HepG2 (cell line): ENCODE data around the gene CSNK2B. TPM values are rescaled to one million over a fixed set of nuclear protein-coding genes. Genes with fewer than 3 reads are reported as not detected.

Experiments
- CHCHD3 ChIP-seq: sonication (generic); formaldehyde crosslinking; IDR thresholded peaks from 2 replicates; pipeline ENCODE4 v1.8.0; 2022; ENCODE audit warnings: mild to moderate bottlenecking, missing genetic modification reagents, moderate library complexity
- MXD4 ChIP-seq: IDR thresholded peaks from 2 replicates; pipeline ENCODE4 v1.6.1; 2016; ENCODE audit warnings: mild to moderate bottlenecking, missing biosample characterization, missing genetic modification reagents
- NAIF1 ChIP-seq: sonication (generic); formaldehyde crosslinking; IDR thresholded peaks from 2 replicates; pipeline ENCODE4 v1.5.0; 2020; ENCODE audit warnings: mild to moderate bottlenecking, missing genetic modification reagents, borderline replicate concordance
- NFIC ChIP-seq: IDR thresholded peaks from 2 replicates; pipeline ENCODE4 v1.6.1; 2012; ENCODE audit warnings: mild to moderate bottlenecking, low read length, inconsistent platforms
- WIZ ChIP-seq: sonication (generic); formaldehyde crosslinking; IDR thresholded peaks from 2 replicates; pipeline ENCODE4 v1.5.1; 2020; ENCODE audit warnings: mild to moderate bottlenecking, missing genetic modification reagents
- ZBTB3 ChIP-seq: sonication (generic); formaldehyde crosslinking; IDR thresholded peaks from 2 replicates; pipeline ENCODE4 v1.4.0; 2020; ENCODE audit warnings: low read depth, mild to moderate bottlenecking, moderate library complexity, missing genetic modification reagents, borderline replicate concordance
- ZMYM3 ChIP-seq: sonication (generic); formaldehyde crosslinking; IDR thresholded peaks from 2 replicates; pipeline ENCODE4 v1.5.1; 2020; ENCODE audit warnings: mild to moderate bottlenecking, missing genetic modification reagents
- ZNF251 ChIP-seq: sonication (generic); formaldehyde crosslinking; IDR thresholded peaks from 2 replicates; pipeline ENCODE4 v1.9.0; 2021; ENCODE audit warnings: mild to moderate bottlenecking, missing genetic modification reagents
- polyA plus RNA-seq, 8 experiments: library from polyadenylated mRNA; depleted of rRNA in 3 of 8; stranded (reverse) in 7 of 8; unstranded in 1 of 8; fragments of >200 nt; fragmentation: Illumina TruSeq in 4 of 8; extraction: Trizol in 4 of 8; gene quantifications; 2 replicates each; pipeline versions ENCODE4 v1.2.1 to v1.2.3, GENCODE V29; 2011 to 2016; ENCODE audit warnings: low read depth in 4 of 8, missing spikeins in 1 of 8, mixed read lengths in 1 of 8; ENCODE audit not compliant: insufficient read depth in 1 of 8
- total RNA-seq, 5 experiments: library from RNA; depleted of rRNA; stranded (reverse); fragments of >200 nt; fragmentation: Illumina TruSeq; extraction: Trizol; gene quantifications; 2 replicates each; pipeline ENCODE4 v1.2.3, GENCODE V29; 2016; ENCODE audit warnings: low read depth in 1 of 5
- TF ChIP-seq, protein P1 (sequence below): sonication (generic); formaldehyde crosslinking; IDR thresholded peaks from 2 replicates; pipeline ENCODE4 v1.4.0; 2020; ENCODE audit warnings: missing genetic modification reagents
- TF ChIP-seq, protein P2 (sequence below): sonication (generic); formaldehyde crosslinking; IDR thresholded peaks from 2 replicates; pipeline ENCODE4 v1.5.1; 2020; ENCODE audit warnings: missing genetic modification reagents, mild to moderate bottlenecking, borderline replicate concordance
- TF ChIP-seq, protein P3 (sequence below), 2 experiments: fragments of 450-650 bp in 1 of 2; sonication (generic) in 1 of 2; formaldehyde crosslinking in 1 of 2; IDR thresholded peaks; 2 replicates each; pipeline versions ENCODE4 v1.6.1 to v1.8.0; 2016 to 2022; ENCODE audit warnings: antibody characterized with exemption in 1 of 2, mild to moderate bottlenecking in 1 of 2, missing genetic modification reagents in 1 of 2

Gene CSNK2B
- total and polyA plus RNA-seq, 2 of the 13 experiments (the other 11 are each of a cell fraction or from before 2014, with no cell fraction given): 111 to 296 TPM

DNA sequence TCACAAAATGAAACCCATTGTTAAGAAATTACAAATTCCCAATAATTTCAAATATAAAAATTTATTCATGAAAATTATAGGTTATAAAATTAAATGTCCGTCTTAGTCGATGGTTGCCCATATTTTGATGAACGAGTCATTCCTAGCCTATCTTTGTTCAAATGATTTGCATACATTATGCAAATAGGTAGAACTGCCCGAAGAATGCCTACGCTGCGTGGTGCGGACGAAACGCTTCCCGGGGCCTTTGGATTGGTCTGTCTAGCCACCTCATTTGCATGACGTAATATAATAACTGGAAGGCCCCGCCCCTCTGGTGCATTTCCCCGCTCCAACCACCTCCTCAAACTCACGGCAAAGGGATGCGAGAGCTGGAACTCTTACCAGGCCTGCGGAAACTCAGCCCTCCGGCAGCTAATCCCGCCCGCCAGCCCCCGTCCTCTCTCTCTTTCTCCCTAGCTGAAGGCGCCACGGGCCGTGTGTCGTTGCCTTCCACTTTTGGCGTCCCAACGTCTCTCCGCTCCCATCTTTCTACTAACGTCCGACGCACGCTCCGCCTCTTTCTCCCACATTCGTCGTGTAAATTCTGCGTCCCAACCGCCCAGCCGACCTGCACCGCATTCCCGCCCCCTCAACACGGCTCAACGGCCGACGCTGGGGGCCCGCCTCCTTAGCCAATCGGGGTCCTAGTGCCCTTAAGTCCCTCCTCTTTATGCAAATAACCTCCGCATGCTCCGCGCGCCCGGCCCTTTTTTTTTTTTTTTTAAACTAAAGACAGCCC lies 45.9 kb upstream of the CSNK2B start (continued):
- TF ChIP-seq, protein P1, sequence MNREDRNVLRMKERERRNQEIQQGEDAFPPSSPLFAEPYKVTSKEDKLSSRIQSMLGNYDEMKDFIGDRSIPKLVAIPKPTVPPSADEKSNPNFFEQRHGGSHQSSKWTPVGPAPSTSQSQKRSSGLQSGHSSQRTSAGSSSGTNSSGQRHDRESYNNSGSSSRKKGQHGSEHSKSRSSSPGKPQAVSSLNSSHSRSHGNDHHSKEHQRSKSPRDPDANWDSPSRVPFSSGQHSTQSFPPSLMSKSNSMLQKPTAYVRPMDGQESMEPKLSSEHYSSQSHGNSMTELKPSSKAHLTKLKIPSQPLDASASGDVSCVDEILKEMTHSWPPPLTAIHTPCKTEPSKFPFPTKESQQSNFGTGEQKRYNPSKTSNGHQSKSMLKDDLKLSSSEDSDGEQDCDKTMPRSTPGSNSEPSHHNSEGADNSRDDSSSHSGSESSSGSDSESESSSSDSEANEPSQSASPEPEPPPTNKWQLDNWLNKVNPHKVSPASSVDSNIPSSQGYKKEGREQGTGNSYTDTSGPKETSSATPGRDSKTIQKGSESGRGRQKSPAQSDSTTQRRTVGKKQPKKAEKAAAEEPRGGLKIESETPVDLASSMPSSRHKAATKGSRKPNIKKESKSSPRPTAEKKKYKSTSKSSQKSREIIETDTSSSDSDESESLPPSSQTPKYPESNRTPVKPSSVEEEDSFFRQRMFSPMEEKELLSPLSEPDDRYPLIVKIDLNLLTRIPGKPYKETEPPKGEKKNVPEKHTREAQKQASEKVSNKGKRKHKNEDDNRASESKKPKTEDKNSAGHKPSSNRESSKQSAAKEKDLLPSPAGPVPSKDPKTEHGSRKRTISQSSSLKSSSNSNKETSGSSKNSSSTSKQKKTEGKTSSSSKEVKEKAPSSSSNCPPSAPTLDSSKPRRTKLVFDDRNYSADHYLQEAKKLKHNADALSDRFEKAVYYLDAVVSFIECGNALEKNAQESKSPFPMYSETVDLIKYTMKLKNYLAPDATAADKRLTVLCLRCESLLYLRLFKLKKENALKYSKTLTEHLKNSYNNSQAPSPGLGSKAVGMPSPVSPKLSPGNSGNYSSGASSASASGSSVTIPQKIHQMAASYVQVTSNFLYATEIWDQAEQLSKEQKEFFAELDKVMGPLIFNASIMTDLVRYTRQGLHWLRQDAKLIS (CRISPR knock-in tag): no peak
- TF ChIP-seq CHCHD3 (CRISPR knock-in tag): peak; percentile 35; the same call in 1 of the 2 replicates
- TF ChIP-seq, protein P2, sequence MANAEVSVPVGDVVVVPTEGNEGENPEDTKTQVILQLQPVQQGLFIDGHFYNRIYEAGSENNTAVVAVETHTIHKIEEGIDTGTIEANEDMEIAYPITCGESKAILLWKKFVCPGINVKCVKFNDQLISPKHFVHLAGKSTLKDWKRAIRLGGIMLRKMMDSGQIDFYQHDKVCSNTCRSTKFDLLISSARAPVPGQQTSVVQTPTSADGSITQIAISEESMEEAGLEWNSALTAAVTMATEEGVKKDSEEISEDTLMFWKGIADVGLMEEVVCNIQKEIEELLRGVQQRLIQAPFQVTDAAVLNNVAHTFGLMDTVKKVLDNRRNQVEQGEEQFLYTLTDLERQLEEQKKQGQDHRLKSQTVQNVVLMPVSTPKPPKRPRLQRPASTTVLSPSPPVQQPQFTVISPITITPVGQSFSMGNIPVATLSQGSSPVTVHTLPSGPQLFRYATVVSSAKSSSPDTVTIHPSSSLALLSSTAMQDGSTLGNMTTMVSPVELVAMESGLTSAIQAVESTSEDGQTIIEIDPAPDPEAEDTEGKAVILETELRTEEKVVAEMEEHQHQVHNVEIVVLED (CRISPR knock-in tag): peak; percentile 95
- peak; percentile 42; the same call in 1 of the 2 replicates for TF ChIP-seq ZNF251 (CRISPR knock-in tag)
- peak; percentile 52; the same call in 1 of the 2 replicates for TF ChIP-seq MXD4
- peak; percentile 35; the same call in 1 of the 2 replicates for TF ChIP-seq ZMYM3 (CRISPR knock-in tag)
- TF ChIP-seq ZBTB3 (CRISPR knock-in tag): 0 out of 2 replicates have a peak, but pooled peaks have one; percentile 23
- TF ChIP-seq NFIC: no peak
- peak; percentile 94 for TF ChIP-seq WIZ (CRISPR knock-in tag)
- TF ChIP-seq, protein P3, sequence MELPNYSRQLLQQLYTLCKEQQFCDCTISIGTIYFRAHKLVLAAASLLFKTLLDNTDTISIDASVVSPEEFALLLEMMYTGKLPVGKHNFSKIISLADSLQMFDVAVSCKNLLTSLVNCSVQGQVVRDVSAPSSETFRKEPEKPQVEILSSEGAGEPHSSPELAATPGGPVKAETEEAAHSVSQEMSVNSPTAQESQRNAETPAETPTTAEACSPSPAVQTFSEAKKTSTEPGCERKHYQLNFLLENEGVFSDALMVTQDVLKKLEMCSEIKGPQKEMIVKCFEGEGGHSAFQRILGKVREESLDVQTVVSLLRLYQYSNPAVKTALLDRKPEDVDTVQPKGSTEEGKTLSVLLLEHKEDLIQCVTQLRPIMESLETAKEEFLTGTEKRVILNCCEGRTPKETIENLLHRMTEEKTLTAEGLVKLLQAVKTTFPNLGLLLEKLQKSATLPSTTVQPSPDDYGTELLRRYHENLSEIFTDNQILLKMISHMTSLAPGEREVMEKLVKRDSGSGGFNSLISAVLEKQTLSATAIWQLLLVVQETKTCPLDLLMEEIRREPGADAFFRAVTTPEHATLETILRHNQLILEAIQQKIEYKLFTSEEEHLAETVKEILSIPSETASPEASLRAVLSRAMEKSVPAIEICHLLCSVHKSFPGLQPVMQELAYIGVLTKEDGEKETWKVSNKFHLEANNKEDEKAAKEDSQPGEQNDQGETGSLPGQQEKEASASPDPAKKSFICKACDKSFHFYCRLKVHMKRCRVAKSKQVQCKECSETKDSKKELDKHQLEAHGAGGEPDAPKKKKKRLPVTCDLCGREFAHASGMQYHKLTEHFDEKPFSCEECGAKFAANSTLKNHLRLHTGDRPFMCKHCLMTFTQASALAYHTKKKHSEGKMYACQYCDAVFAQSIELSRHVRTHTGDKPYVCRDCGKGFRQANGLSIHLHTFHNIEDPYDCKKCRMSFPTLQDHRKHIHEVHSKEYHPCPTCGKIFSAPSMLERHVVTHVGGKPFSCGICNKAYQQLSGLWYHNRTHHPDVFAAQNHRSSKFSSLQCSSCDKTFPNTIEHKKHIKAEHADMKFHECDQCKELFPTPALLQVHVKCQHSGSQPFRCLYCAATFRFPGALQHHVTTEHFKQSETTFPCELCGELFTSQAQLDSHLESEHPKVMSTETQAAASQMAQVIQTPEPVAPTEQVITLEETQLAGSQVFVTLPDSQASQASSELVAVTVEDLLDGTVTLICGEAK (IDR thresholded peaks at IDR 0.05): no peak
- TF ChIP-seq, protein P3 (CRISPR knock-in tag; IDR thresholded peaks at IDR 0.05): peak; percentile 64; the same call in 1 of the 2 replicates
- TF ChIP-seq NAIF1 (CRISPR knock-in tag): peak; percentile 91
